ENCODE results near the gene TOMM70. TPM values are rescaled to one million over a fixed set of nuclear protein-coding genes. Genes with fewer than 3 reads are reported as not detected.

TOMM70 gene
- total and polyA plus RNA-seq, 2 of the 13 experiments (the other 11 are each of a cell fraction or from before 2014, with no cell fraction given) = 27.0 to 77.2 TPM

GRCh38 chr3:100401674-100402041 lies 769 bp upstream of the TOMM70 start (continued):
- TF ChIP-seq AFF4 (CRISPR knock-in tag; IDR thresholded peaks at IDR 0.05) (no peak; the same call in 1 of the 2 replicates), ZNF512B (CRISPR knock-in tag; IDR thresholded peaks at IDR 0.05; ENCODE audit: borderline replicate concordance) (no peak), ZNF746 (CRISPR knock-in tag; IDR thresholded peaks at IDR 0.05) (0 out of 2 replicates have a peak, but pooled peaks have one; percentile 5), ZNF780A (CRISPR knock-in tag; IDR thresholded peaks at IDR 0.05) (0 out of 2 replicates have a peak, but pooled peaks have one; percentile 2), HNRNPUL1 (IDR thresholded peaks at IDR 0.05; ENCODE audit: low read depth, low read length) (no peak), KAT7 (CRISPR knock-in tag; IDR thresholded peaks at IDR 0.05; ENCODE audit: borderline replicate concordance) (no peak), PRDM15 (CRISPR knock-in tag; IDR thresholded peaks at IDR 0.05) (0 out of 2 replicates have a peak, but pooled peaks have one; percentile 3), THRA (CRISPR knock-in tag; IDR thresholded peaks at IDR 0.05; ENCODE audit: borderline replicate concordance) (no peak), DMTF1 (CRISPR knock-in tag; IDR thresholded peaks at IDR 0.05) (no peak), ZNF674 (CRISPR knock-in tag; IDR thresholded peaks at IDR 0.05; ENCODE audit: low read depth) (no peak), FOXP4 (CRISPR knock-in tag; IDR thresholded peaks at IDR 0.05) (no peak), AGO2 (optimal IDR thresholded peaks at IDR 0.05; ENCODE audit: low read depth, low read length) (peak; percentile 28)
